ENCODE measurements around the gene P4HTM. TPM values are rescaled to one million over a fixed set of nuclear protein-coding genes. Genes with fewer than 3 reads are reported as not detected.

The P4HTM gene
- 11.2 to 16.0 TPM (median 15.4 TPM) in 5 replicates for total RNA-seq (2022; extraction: Qiagen RNA extraction)

GRCh38 chr3:48989796-48990635 is at the start of gene P4HTM:
P4HTM (plus strand) TSS chr3:48990241; CDS start chr3:48990257, 16 bp downstream.

DNA sequence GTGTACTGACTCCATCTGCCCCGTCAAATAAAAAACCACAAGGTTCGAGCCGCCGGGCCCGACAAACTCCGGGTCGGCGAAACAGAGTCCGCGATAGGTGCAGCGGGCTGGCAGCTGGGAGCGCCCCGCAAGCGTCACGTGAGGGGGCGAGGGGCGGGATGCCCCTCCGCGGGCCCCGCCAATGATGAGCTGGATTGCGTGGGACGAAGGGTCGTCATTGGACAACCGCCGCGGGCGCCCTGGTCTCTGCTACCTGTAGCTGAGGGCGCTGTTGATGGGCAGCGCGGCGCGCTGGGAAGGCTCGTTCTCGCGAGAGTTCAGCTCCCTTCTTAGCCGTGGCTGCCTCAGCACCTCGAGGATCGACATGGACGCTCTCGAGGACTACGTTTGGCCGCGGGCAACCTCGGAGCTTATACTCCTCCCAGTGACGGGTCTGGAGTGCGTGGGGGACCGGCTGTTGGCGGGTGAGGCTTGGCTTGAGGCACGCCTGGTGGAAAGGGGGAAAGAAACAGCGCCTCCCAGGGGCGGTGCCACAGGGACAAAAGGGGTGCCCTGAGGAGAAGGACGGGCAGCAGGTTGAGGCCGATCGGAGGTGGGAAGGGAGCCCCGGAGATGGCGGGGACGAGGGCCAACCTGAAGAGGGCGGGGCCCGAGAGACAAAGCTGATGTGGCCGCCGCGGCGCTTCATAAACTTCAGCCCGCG is 17.2 kb downstream of the P4HTM start, which contains the start of gene WDR6:
Gene WDR6, plus strand, starts transcription at position 324 of the 703 bp plus-strand sequence. Its CDS starts 41 bp downstream, at position 365.

GRCh38 chr3:49017971-49018706 is 28.1 kb downstream of the P4HTM start, which contains the start of gene DALRD3:
DALRD3 (minus strand) TSS chr3:49018580; CDS start chr3:49018564, 16 bp downstream.

GRCh38 chr3:49021813-49022687 is 32.0 kb downstream of the P4HTM start, which contains the start of gene NDUFAF3:
NDUFAF3 (plus strand) TSS chr3:49022121; CDS start chr3:49022145, 24 bp downstream.

GRCh38 chr3:49028673-49029562 is 38.9 kb downstream of the P4HTM start, which contains the start of gene IMPDH2:
IMPDH2 (minus strand) TSS chr3:49029398; CDS start chr3:49029350, 48 bp downstream.

Other genes starting within 250 kb of the P4HTM start
- gene PRKAR2A, start 142.4 kb upstream of the P4HTM start, total RNA-seq (2022; extraction: Qiagen RNA extraction) = 15.4 to 25.3 TPM (median 23.1 TPM) in 5 replicates
- 11.4 to 12.2 TPM (median 11.5 TPM) in 5 replicates for gene SLC25A20, start 91.4 kb upstream of the P4HTM start, total RNA-seq (2022; extraction: Qiagen RNA extraction)
- gene ARIH2, start 71.4 kb upstream of the P4HTM start, total RNA-seq (2022; extraction: Qiagen RNA extraction) = 56.6 to 60.5 TPM (median 59.6 TPM) in 5 replicates
- gene WDR6, start 17.1 kb downstream of the P4HTM start, total RNA-seq (2022; extraction: Qiagen RNA extraction) = 48.7 to 80.3 TPM (median 70.5 TPM) in 5 replicates
- gene DALRD3, start 28.3 kb downstream of the P4HTM start, total RNA-seq (2022; extraction: Qiagen RNA extraction) = 16.8 to 24.1 TPM (median 23.1 TPM) in 5 replicates
- 59.7 to 82.8 TPM (median 79.4 TPM) in 5 replicates for gene NDUFAF3, start 31.9 kb downstream of the P4HTM start, total RNA-seq (2022; extraction: Qiagen RNA extraction)
- gene IMPDH2, start 39.2 kb downstream of the P4HTM start, total RNA-seq (2022; extraction: Qiagen RNA extraction) = 162 to 178 TPM (median 171 TPM) in 5 replicates
- 34.0 to 45.6 TPM (median 41.5 TPM) in 5 replicates for gene QRICH1, start 103.8 kb downstream of the P4HTM start, total RNA-seq (2022; extraction: Qiagen RNA extraction)
- 126 to 160 TPM (median 152 TPM) in 5 replicates for gene QARS1, start 114.5 kb downstream of the P4HTM start, total RNA-seq (2022; extraction: Qiagen RNA extraction)
- 14.9 to 22.9 TPM (median 22.0 TPM) in 5 replicates for gene USP19, start 130.6 kb downstream of the P4HTM start, total RNA-seq (2022; extraction: Qiagen RNA extraction)
- gene LAMB2, start 142.8 kb downstream of the P4HTM start, total RNA-seq (2022; extraction: Qiagen RNA extraction) = 72.0 to 116 TPM (median 99.6 TPM) in 5 replicates
- gene CCDC71, start 176.1 kb downstream of the P4HTM start, total RNA-seq (2022; extraction: Qiagen RNA extraction) = 11.1 to 15.1 TPM (median 13.7 TPM) in 5 replicates
- gene KLHDC8B, start 181.4 kb downstream of the P4HTM start, total RNA-seq (2022; extraction: Qiagen RNA extraction) = 4.2 to 6.0 TPM (median 5.0 TPM) in 5 replicates

Measured in A549 treated with dexamethasone at 1 μM for 4 hours (cell line).